ENCODE results near the gene CEP43. TPM values are rescaled to one million over a fixed set of nuclear protein-coding genes. Genes with fewer than 3 reads are reported as not detected.

Gene CEP43
- total RNA-seq, 1 donor from 2014 or later, result 9.1 TPM

GRCh38 chr6:166988674-166989201 is 10.5 kb upstream of the CEP43 start:
- no peaks in the 10 kb centered on the region for H3K9me3 ChIP-seq
- no peaks in the 10 kb centered on the region for H3K27me3 ChIP-seq
- TF ChIP-seq POLR2AphosphoS5 (IDR thresholded peaks at IDR 0.05; ENCODE audit: insufficient read depth in 1 of 2, low read depth in 1 of 2) (no peak), CTCF (IDR thresholded peaks at IDR 0.05) (no peak), POLR2A (IDR thresholded peaks at IDR 0.05) (no peak)
- no peak overlapping the region for H3K27ac ChIP-seq
- H3K36me3 ChIP-seq, result no peaks in the 10 kb centered on the region
- intact Hi-C loops (cut with DNase I), result loop anchor here (5.0 kb wide), 1 partner anchor 201 kb away; no protein-coding TSS in a partner anchor
- no peaks in the 10 kb centered on the region for H3K4me1 ChIP-seq
- H3K4me3 ChIP-seq, result no peak overlapping the region
- no peak for DNase-seq (ENCODE audit: extremely low spot score in 2 of 2)

GRCh38 chr6:166989427-166990032 is 9.7 kb upstream of the CEP43 start:
- DNase-seq (ENCODE audit: extremely low spot score in 2 of 2), result no peak
- H3K4me1 ChIP-seq, result no peaks in the 10 kb centered on the region
- no peaks in the 10 kb centered on the region for H3K27me3 ChIP-seq
- H3K9me3 ChIP-seq, result no peaks in the 10 kb centered on the region
- no peaks in the 10 kb centered on the region for H3K36me3 ChIP-seq
- TF ChIP-seq POLR2A (IDR thresholded peaks at IDR 0.05), result no peak
- peak in 2 of 3 experiments; percentile 21 to 22 for TF ChIP-seq CTCF (IDR thresholded peaks at IDR 0.05)
- TF ChIP-seq POLR2AphosphoS5 (IDR thresholded peaks at IDR 0.05; ENCODE audit: insufficient read depth in 1 of 2, low read depth in 1 of 2), result no peak
- no peak overlapping the region for H3K27ac ChIP-seq
- H3K4me3 ChIP-seq, result no peak overlapping the region
- intact Hi-C loops (cut with DNase I), result loop anchor here (5.0 kb wide), 1 partner anchor 202 kb away; no protein-coding TSS in a partner anchor

GRCh38 chr6:166996406-166996805 is 2.8 kb upstream of the CEP43 start:
- DNase-seq (ENCODE audit: extremely low spot score in 2 of 2), result no peak
- Histone ChIP-seq H3K27me3 (no peaks in the 10 kb centered on the region), H3K9me3 (no peaks in the 10 kb centered on the region), H3K27ac (no peak overlapping the region), H3K4me1 (peaks cover 30% of the 10 kb centered on the region), H3K36me3 (no peaks in the 10 kb centered on the region), H3K4me3 (no peak overlapping the region)
- intact Hi-C loops (cut with DNase I), result no loop called here
- TF ChIP-seq CTCF (IDR thresholded peaks at IDR 0.05) (no peak), POLR2A (IDR thresholded peaks at IDR 0.05) (no peak), POLR2AphosphoS5 (IDR thresholded peaks at IDR 0.05; ENCODE audit: insufficient read depth in 1 of 2, low read depth in 1 of 2) (no peak)

- Histone ChIP-seq H3K4me1 (peaks cover 37% of the 10 kb centered on the region), H3K4me3 (peak overlapping the region in 1 of 2 donors; percentile 95), H3K27me3 (no peaks in the 10 kb centered on the region), H3K27ac (no peak overlapping the region), H3K36me3 (no peaks in the 10 kb centered on the region), H3K9me3 (no peaks in the 10 kb centered on the region)
- TF ChIP-seq POLR2AphosphoS5 (IDR thresholded peaks at IDR 0.05; ENCODE audit: insufficient read depth in 1 of 2, low read depth in 1 of 2) (no peak), CTCF (IDR thresholded peaks at IDR 0.05) (no peak), POLR2A (IDR thresholded peaks at IDR 0.05) (no peak)
- DNase-seq (ENCODE audit: extremely low spot score in 2 of 2), result no peak
- intact Hi-C loops (cut with DNase I), result no loop called here
Measured at GRCh38 chr6:166997348-166997747, 1.8 kb upstream of the CEP43 start.

- intact Hi-C loops (cut with DNase I), result no loop called here
- no peaks in the 10 kb centered on the region for H3K9me3 ChIP-seq
- peaks cover 37% of the 10 kb centered on the region for H3K4me1 ChIP-seq
- H3K27me3 ChIP-seq, result no peaks in the 10 kb centered on the region
- peak overlapping the region; percentile 74 for H3K27ac ChIP-seq
- no peaks in the 10 kb centered on the region for H3K36me3 ChIP-seq
- peak overlapping the region; percentile 95 to 96 for H3K4me3 ChIP-seq
- no peak for TF ChIP-seq POLR2AphosphoS5 (IDR thresholded peaks at IDR 0.05; ENCODE audit: insufficient read depth in 1 of 2, low read depth in 1 of 2)
- peak in 1 of 3 experiments; percentile 13 for TF ChIP-seq CTCF (IDR thresholded peaks at IDR 0.05)
- DNase-seq (ENCODE audit: extremely low spot score in 2 of 2), result no peak
Measured at GRCh38 chr6:166997768-166998255, 1.4 kb upstream of the CEP43 start.

Measured in vagina (tissue), 2 donors.